A673 (cell line): ENCODE data around the gene PSMB5. TPM values are rescaled to one million over a fixed set of nuclear protein-coding genes. Genes with fewer than 3 reads are reported as not detected.

Experiments used
- BruUV-seq: library from RNA; stranded (reverse); fragments of 400-500 nt; replicated peaks from 2 replicates; lab custom pipeline; 2021; lab: Mats Ljungman, UMichigan
- CTCF ChIA-PET: fragments of 300-600 bp; sonication (Branson Sonifier 250); formaldehyde crosslinking; loops from one replicate; lab custom pipeline; 2022; ENCODE audit warnings: antibody characterized with exemption; lab: Charles Lee
- POLR2A ChIA-PET: fragments of 300-600 bp; sonication (Branson Sonifier 250); formaldehyde crosslinking; loops from one replicate; lab custom pipeline; 2022; ENCODE audit warnings: antibody characterized with exemption; ENCODE audit not compliant: low non-redundant PET; lab: Charles Lee
- DNase-seq: peaks from one replicate; pipeline ENCODE4 v3.0.0-alpha.2; 2015; ENCODE audit warnings: low spot score
- H3K27ac ChIP-seq: fragments of 200-600 bp; sonication (generic); 2 replicates; pipeline ENCODE4 v1.5.1; 2016; ENCODE audit warnings: mixed run types, low read depth, mild to moderate bottlenecking, mixed read lengths, antibody characterized with exemption, low read length; ENCODE audit not compliant: poor library complexity, severe bottlenecking
- H3K27me3 ChIP-seq: fragments of 200-600 bp; sonication (generic); replicated peaks from 2 replicates; pipeline ENCODE4 v1.6.1; 2017; ENCODE audit warnings: mixed run types, low read depth, mild to moderate bottlenecking, mixed read lengths, antibody characterized with exemption, low read length; ENCODE audit not compliant: insufficient read depth, poor library complexity
- H3K36me3 ChIP-seq: fragments of 200-600 bp; sonication (generic); 2 replicates; pipeline ENCODE4 v1.6.1; 2016; ENCODE audit warnings: mixed run types, mild to moderate bottlenecking, mixed read lengths, antibody characterized with exemption, low read length; ENCODE audit not compliant: insufficient read depth, poor library complexity, severe bottlenecking
- H3K4me1 ChIP-seq: fragments of 200-600 bp; sonication (generic); 2 replicates; pipeline ENCODE4 v1.6.1; 2017; ENCODE audit warnings: mixed run types, mild to moderate bottlenecking, mixed read lengths, antibody characterized with exemption, low read length; ENCODE audit not compliant: insufficient read depth, poor library complexity, severe bottlenecking
- H3K4me3 ChIP-seq: fragments of 200-600 bp; sonication (generic); 2 replicates; pipeline ENCODE4 v1.5.1; 2016; ENCODE audit warnings: low read depth, mixed run types, mild to moderate bottlenecking, mixed read lengths, low read length; ENCODE audit not compliant: poor library complexity, severe bottlenecking
- H3K9me3 ChIP-seq: fragments of 200-600 bp; sonication (generic); 2 replicates; pipeline ENCODE4 v1.6.1; 2016; ENCODE audit warnings: mixed run types, low read depth, mild to moderate bottlenecking, mixed read lengths, antibody characterized with exemption, low read length; ENCODE audit not compliant: poor library complexity, severe bottlenecking
- CTCF ChIP-seq: fragments of 300-800, 200-600 bp; sonication (generic); conservative IDR thresholded peaks from 2 replicates; pipeline ENCODE4 v1.5.1; 2017; ENCODE audit warnings: low read depth, mild to moderate bottlenecking, antibody characterized with exemption, low read length, moderate library complexity, mixed read lengths
- EZH2 ChIP-seq: fragments of 200-600 bp; sonication (generic); IDR thresholded peaks from 2 replicates; pipeline ENCODE4 v1.6.1; 2017; ENCODE audit warnings: borderline replicate concordance, low read depth, mild to moderate bottlenecking, mixed read lengths, antibody characterized with exemption, low read length; ENCODE audit not compliant: poor library complexity, severe bottlenecking
- intact Hi-C: fragments of 100-400 bp; cut with micrococcal nuclease; formaldehyde crosslinking; loops from one replicate; pipeline ENCODE4 v1.10.0; 2022; ENCODE audit not compliant: unreplicated experiment
- total RNA-seq: library from RNA; stranded (reverse); gene quantifications from 2 replicates; pipeline ENCODE4 v1.2.3, GENCODE V29; 2021

Gene PSMB5
- total RNA-seq, 1 experiment from 2014 or later = 500 TPM

GRCh38 chr14:23043145-23043544, 8.4 kb upstream of the PSMB5 start:
- no peak for DNase-seq
- CTCF ChIA-PET = interaction anchor here (0.9 kb wide), 1 partner anchor 54 kb away, joined by 3 read pairs; no protein-coding TSS in a partner anchor
- POLR2A ChIA-PET = interaction anchor here (0.5 kb wide), 1 partner anchor 14 kb away, joined by 3 read pairs; no protein-coding TSS in a partner anchor
- no peak for TF ChIP-seq EZH2
- no peak for TF ChIP-seq CTCF
- Histone ChIP-seq H3K9me3 (no peaks in the 10 kb centered on the region), H3K27me3 (no peaks in the 10 kb centered on the region), H3K27ac (no peak overlapping the region), H3K36me3 (no peaks in the 10 kb centered on the region), H3K4me3 (no peak overlapping the region), H3K4me1 (no peaks in the 10 kb centered on the region)
- no TSS peak for BruUV-seq
- intact Hi-C loops = no loop called here

GRCh38 chr14:23042162-23042965, 7.7 kb upstream of the PSMB5 start, which contains the start of gene PSMB11:
Gene PSMB11, plus strand, starts transcription at chr14:23042212. Its CDS starts 14 bp downstream, at chr14:23042226.
- POLR2A ChIA-PET = interaction anchor here (0.5 kb wide), 1 partner anchor 13 kb away, joined by 3 read pairs; no protein-coding TSS in a partner anchor
- no TSS peak for BruUV-seq
- no peaks in the 10 kb centered on the region for H3K4me1 ChIP-seq
- no peaks in the 10 kb centered on the region for H3K36me3 ChIP-seq
- H3K27ac ChIP-seq = no peak within 1 kb of the TSS
- H3K9me3 ChIP-seq = no peaks in the 10 kb centered on the region
- no peaks in the 10 kb centered on the region for H3K27me3 ChIP-seq
- CTCF ChIA-PET = interaction anchor here (0.9 kb wide), 1 partner anchor 53 kb away, joined by 3 read pairs; no protein-coding TSS in a partner anchor
- no peak within 1 kb of the TSS for H3K4me3 ChIP-seq
- intact Hi-C loops = no loop called here
- TF ChIP-seq EZH2 (no peak), CTCF (no peak)
- DNase-seq = no peak

GRCh38 chr14:23041729-23042128, 7.0 kb upstream of the PSMB5 start:
- Histone ChIP-seq H3K9me3 (no peaks in the 10 kb centered on the region), H3K36me3 (no peaks in the 10 kb centered on the region), H3K4me3 (no peak overlapping the region), H3K4me1 (no peaks in the 10 kb centered on the region), H3K27me3 (no peaks in the 10 kb centered on the region), H3K27ac (no peak overlapping the region)
- intact Hi-C loops = no loop called here
- BruUV-seq = no TSS peak
- no peak for DNase-seq
- ChIA-PET CTCF (no interaction called here), POLR2A (no interaction called here)
- TF ChIP-seq CTCF (no peak), EZH2 (no peak)
